Mesothelial cell of epicardium (in vitro differentiated cells): ENCODE results near the gene PPP1R14B. TPM values are rescaled to one million over a fixed set of nuclear protein-coding genes. Genes with fewer than 3 reads are reported as not detected.

Source experiments
- DNase-seq, 2 experiments: peaks; one replicate each; pipeline ENCODE4 v3.0.0; 2021; ENCODE audit warnings: low spot score in 2 of 2; ENCODE audit not compliant: unreplicated experiment in 2 of 2
- H3K27ac Mint-ChIP-seq: 2 replicates; pipeline ENCODE4 v1.8.0; 2021; ENCODE audit warnings: mixed read lengths
- H3K27me3 Mint-ChIP-seq: 2 replicates; pipeline ENCODE4 v1.8.0; 2021; ENCODE audit warnings: low read depth, mixed read lengths
- H3K36me3 Mint-ChIP-seq: 2 replicates; pipeline ENCODE4 v1.8.0; 2021; ENCODE audit warnings: mixed read lengths
- H3K4me1 Mint-ChIP-seq: 2 replicates; pipeline ENCODE4 v1.8.0; 2021; ENCODE audit warnings: mixed read lengths
- H3K4me3 Mint-ChIP-seq: 2 replicates; pipeline ENCODE4 v1.8.0; 2021; ENCODE audit warnings: mild to moderate bottlenecking, moderate library complexity, mixed read lengths
- H3K9me3 Mint-ChIP-seq: 2 replicates; pipeline ENCODE4 v1.8.0; 2021; ENCODE audit warnings: mixed read lengths
- CTCF ChIP-seq: fragments of 200-600 bp; sonication (generic); IDR thresholded peaks from one replicate; pipeline ENCODE4 v1.5.0; 2021; ENCODE audit warnings: antibody characterized with exemption; ENCODE audit not compliant: unreplicated experiment
- total RNA-seq: library from RNA; stranded (reverse); gene quantifications from 3 replicates; pipeline ENCODE4 v1.2.1, GENCODE V29; 2021

Gene PPP1R14B
- total RNA-seq, 1 donor from 2014 or later = 131 TPM

DNA sequence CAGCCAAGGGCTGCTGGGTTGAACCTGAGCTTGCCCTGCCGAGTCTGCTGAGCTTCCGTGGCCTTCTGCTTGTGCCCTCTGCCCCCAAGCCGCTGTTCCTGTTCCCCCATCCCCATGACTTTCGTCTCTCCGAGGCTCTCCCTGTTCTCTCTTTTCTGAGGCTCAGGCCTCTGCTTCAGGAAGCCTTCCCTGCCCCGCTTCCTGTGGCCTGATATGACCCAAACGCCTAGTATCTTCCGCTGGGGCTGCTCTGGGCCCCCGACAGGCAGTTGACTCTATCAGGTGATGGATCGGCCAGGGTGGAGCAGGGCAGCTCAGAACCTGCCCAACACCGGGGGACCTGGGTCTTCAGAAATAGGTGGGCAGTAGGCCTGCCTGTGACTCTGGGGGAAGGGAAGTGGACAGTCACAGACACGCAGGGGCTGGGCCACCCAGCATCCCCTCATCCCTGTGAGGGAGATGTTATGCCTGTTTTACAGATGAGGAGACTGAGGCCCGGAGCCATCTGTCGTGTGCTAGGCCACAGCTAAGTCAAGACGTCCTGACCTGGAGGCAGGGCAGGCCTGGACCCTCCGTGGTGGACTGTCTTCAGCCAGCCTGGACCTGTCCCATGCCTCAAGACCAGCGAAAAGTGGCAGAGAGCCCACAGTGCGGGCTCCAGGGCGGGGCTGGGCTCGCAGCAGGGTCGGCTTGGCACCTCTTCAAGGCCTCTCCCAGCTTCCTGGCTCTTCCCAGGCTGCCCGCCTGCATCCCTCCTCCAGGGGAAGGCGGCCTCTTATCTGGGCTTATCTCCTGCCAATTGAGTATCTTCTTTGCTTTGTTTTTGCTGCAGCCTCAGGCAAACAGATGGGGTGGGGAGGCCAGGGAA is 21.5 kb upstream of the PPP1R14B start:
- Mint-ChIP-seq H3K27ac (peak overlapping the region; percentile 94), H3K4me3 (peak overlapping the region; percentile 96), H3K27me3 (no peaks in the 10 kb centered on the region), H3K36me3 (peaks cover 6% of the 10 kb centered on the region), H3K9me3 (no peaks in the 10 kb centered on the region), H3K4me1 (peaks cover 24% of the 10 kb centered on the region)
- TF ChIP-seq CTCF = no peak
- no peak for DNase-seq

GRCh38 chr11:64267207-64267945 is 20.6 kb upstream of the PPP1R14B start:
- H3K36me3 Mint-ChIP-seq = peaks cover 12% of the 10 kb centered on the region
- peaks cover 25% of the 10 kb centered on the region for H3K4me1 Mint-ChIP-seq
- DNase-seq = no peak
- TF ChIP-seq CTCF = no peak
- no peaks in the 10 kb centered on the region for H3K27me3 Mint-ChIP-seq
- H3K27ac Mint-ChIP-seq = no peak overlapping the region
- H3K4me3 Mint-ChIP-seq = peak overlapping the region; percentile 10
- H3K9me3 Mint-ChIP-seq = no peaks in the 10 kb centered on the region

DNA sequence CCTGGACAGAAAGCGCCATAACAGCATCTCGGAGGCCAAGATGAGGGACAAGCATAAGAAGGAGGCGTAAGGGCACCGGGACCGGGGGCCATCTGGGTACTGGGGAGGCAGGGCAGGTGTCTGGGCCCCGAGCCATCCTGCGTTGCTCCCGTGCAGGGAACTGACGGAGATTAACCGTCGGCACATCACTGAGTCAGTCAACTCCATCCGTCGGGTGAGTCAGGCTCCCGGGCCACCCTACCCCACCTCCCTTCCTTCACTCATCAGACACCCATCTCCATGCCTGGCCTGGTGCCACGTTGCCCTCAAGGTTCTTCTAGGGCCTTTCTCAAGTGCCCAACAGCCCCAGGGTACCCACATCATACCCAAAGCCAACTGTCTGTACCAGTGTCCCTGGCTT is 19.6 kb upstream of the PPP1R14B start:
- no peak for DNase-seq
- H3K27ac Mint-ChIP-seq = no peak overlapping the region
- TF ChIP-seq CTCF = no peak
- peaks cover 21% of the 10 kb centered on the region for H3K4me1 Mint-ChIP-seq
- H3K4me3 Mint-ChIP-seq = no peak overlapping the region
- H3K27me3 Mint-ChIP-seq = no peaks in the 10 kb centered on the region
- peaks cover 12% of the 10 kb centered on the region for H3K36me3 Mint-ChIP-seq
- no peaks in the 10 kb centered on the region for H3K9me3 Mint-ChIP-seq

DNA sequence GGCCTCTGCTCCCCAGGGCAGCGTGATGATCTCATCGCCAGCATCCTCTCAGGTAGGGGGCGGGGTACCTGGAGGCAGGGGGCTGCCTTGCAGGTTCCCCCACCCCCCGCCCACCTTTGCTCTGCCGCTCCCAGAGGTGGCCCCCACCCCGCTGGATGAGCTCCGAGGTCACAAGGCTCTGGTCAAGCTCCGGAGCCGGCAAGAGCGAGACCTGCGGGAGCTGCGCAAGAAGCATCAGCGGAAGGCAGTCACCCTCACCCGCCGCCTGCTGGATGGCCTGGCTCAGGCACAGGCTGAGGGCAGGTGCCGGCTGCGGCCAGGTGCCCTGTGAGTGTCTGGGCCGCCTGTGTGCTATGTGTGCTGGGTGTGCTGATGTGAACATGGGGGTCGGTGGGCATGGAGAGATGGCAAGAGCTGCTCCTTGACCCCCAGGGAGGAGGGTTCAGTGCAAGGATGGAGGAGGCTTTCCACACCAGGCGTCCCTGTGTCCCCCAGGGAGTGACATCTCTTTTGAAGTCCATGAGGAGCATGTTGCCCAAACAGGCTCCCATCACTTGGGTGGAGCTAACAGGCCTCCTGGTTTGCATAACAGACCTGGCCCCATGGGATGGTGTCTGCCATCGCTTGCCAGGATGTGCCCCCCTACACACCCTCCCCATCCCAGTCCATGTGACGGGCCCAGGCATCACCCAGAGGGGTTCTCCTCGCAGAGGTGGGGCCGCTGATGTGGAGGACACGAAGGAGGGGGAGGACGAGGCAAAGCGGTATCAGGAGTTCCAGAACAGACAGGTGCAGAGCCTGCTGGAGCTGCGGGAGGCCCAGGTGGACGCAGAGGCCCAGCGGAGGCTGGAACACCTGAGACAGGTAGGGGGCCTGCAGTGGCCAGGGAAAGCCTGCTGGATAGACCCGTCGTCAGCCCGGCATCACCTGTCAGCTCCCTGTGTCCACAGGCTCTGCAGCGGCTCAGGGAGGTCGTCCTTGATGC is 18.7 kb upstream of the PPP1R14B start:
- Mint-ChIP-seq H3K27me3 (no peaks in the 10 kb centered on the region), H3K27ac (no peak overlapping the region), H3K36me3 (peaks cover 12% of the 10 kb centered on the region), H3K4me1 (peaks cover 21% of the 10 kb centered on the region), H3K4me3 (no peak overlapping the region), H3K9me3 (no peaks in the 10 kb centered on the region)
- DNase-seq = no peak
- TF ChIP-seq CTCF = no peak

DNA sequence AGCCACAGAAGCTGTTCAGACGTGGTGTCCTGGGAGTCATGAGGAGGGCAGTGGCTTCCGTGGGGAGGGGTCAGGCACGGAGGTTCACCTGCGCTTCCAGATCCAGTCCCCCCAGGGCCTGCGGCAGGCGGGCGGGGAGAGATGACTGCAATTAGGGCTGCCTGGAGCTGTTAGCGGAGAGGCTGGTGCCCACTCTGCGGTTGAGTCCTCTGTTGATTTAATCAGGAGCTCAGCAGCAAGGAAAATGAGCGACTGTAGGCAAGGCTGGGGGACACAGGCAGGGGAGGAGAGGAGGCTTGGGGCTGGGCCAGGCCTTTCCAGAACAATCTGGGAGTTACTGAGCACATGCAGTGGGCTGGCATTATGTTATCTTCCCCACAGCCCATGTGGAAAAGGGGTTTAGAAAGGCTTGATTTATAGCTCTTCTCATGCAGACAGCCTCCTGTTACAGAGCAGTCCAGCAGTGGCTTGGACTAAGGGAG is 17.7 kb upstream of the PPP1R14B start:
- Mint-ChIP-seq H3K36me3 (peaks cover 22% of the 10 kb centered on the region), H3K4me3 (no peak overlapping the region), H3K4me1 (peaks cover 21% of the 10 kb centered on the region), H3K27ac (no peak overlapping the region), H3K27me3 (no peaks in the 10 kb centered on the region), H3K9me3 (no peaks in the 10 kb centered on the region)
- no peak for TF ChIP-seq CTCF
- no peak for DNase-seq
